ENCODE measurements around the gene KLHL11. TPM values are rescaled to one million over a fixed set of nuclear protein-coding genes. Genes with fewer than 3 reads are reported as not detected.
A peak's percentile ranks its signal among the peaks of the same experiment; 100 is the strongest.

KLHL11 gene
- total and polyA plus RNA-seq, 10 of the 15 experiments (the other 5 are each of a cell fraction or from before 2014, with no cell fraction given), result 0.07 to 17.2 (median 10.1) TPM

GRCh38 chr17:41816637-41817320 is 48.4 kb downstream of the KLHL11 start:
- Histone ChIP-seq H2AFZ (ENCODE audit: control insufficient read depth, low read depth, low read length) (no peak overlapping the region), H3K9me3 (replicated peaks; ENCODE audit: control insufficient read depth, insufficient read depth, low read length) (no peaks in the 10 kb centered on the region), H3K9ac (ENCODE audit: control insufficient read depth, insufficient read depth, low read length) (no peak overlapping the region), H3K27ac (ENCODE audit: control insufficient read depth, insufficient read depth) (no peak overlapping the region), H3K27me3 (replicated peaks in 1 of 2; ENCODE audit: control insufficient read depth in 2 of 2, insufficient read depth in 2 of 2, low read length in 1 of 2) (peaks cover 0 to 7% of the 10 kb centered on the region in 2 experiments; a peak in 2 of 4 replicates), H3K4me1 (ENCODE audit: control insufficient read depth, insufficient read depth, low read length) (peaks cover 15% of the 10 kb centered on the region), H3K36me3 (ENCODE audit: control insufficient read depth in 2 of 2, insufficient read depth in 2 of 2, low read length in 1 of 2) (no peaks in the 10 kb centered on the region), H3K79me2 (ENCODE audit: control insufficient read depth, insufficient read depth, low read length) (no peaks in the 10 kb centered on the region), H3K4me2 (ENCODE audit: control insufficient read depth, insufficient read depth) (no peak overlapping the region), H4K20me1 (ENCODE audit: control insufficient read depth, insufficient read depth) (no peaks in the 10 kb centered on the region; the same call in 1 of the 2 replicates), H3K4me3 (no peak overlapping the region)
- in situ Hi-C loops (cut with MboI) (no loop called here), intact Hi-C loops (cut with micrococcal nuclease; ENCODE audit: unreplicated experiment) (no loop called here)
- POLR2A ChIA-PET, result interaction anchor here (0.6 kb wide), 1 partner anchor 198 kb away, joined by 4 read pairs; no protein-coding TSS in a partner anchor
- DNase-seq (ENCODE audit: low read depth, low spot score) (no peak), FAIRE-seq (no peak), ATAC-seq (no peak)
- TF ChIP-seq TCF3 (IDR thresholded peaks at IDR 0.05; ENCODE audit: borderline replicate concordance, insufficient read depth, low read depth, low read length) (peak; percentile 18; the same call in 1 of the 2 replicates), ETV6 (conservative IDR thresholded peaks at IDR 0.05 in 1 of 2, IDR thresholded peaks at IDR 0.05 in 1 of 2; ENCODE audit: borderline replicate concordance in 1 of 2, low read depth in 1 of 2) (no peak)
- CTCF ChIA-PET, result no interaction called here
- 72% methylated on average over 23 of the region's 23 CpGs for WGBS (ENCODE audit: insufficient coverage, insufficient replicate concordance, low lambda C conversion rate, missing lambda C conversion rate)
- RAD21 ChIA-PET (ENCODE audit: unreplicated experiment), result no interaction called here
- no TSS peak for BruUV-seq (replicated peaks)
- SMC1A ChIA-PET (ENCODE audit: uncharacterized antibody, unreplicated experiment), result no interaction called here

- FAIRE-seq (no peak), DNase-seq (ENCODE audit: low read depth, low spot score) (no peak), ATAC-seq (no peak)
- Histone ChIP-seq H4K20me1 (ENCODE audit: control insufficient read depth, insufficient read depth) (no peaks in the 10 kb centered on the region; the same call in 1 of the 2 replicates), H3K27me3 (replicated peaks in 1 of 2; ENCODE audit: control insufficient read depth in 2 of 2, insufficient read depth in 2 of 2, low read length in 1 of 2) (peaks cover 0 to 7% of the 10 kb centered on the region in 2 experiments; a peak in 3 of 4 replicates), H3K4me1 (ENCODE audit: control insufficient read depth, insufficient read depth, low read length) (peaks cover 15% of the 10 kb centered on the region), H3K9ac (ENCODE audit: control insufficient read depth, insufficient read depth, low read length) (no peak overlapping the region), H2AFZ (ENCODE audit: control insufficient read depth, low read depth, low read length) (no peak overlapping the region), H3K79me2 (ENCODE audit: control insufficient read depth, insufficient read depth, low read length) (no peaks in the 10 kb centered on the region), H3K27ac (ENCODE audit: control insufficient read depth, insufficient read depth) (no peak overlapping the region), H3K4me2 (ENCODE audit: control insufficient read depth, insufficient read depth) (no peak overlapping the region), H3K9me3 (replicated peaks; ENCODE audit: control insufficient read depth, insufficient read depth, low read length) (no peaks in the 10 kb centered on the region), H3K36me3 (ENCODE audit: control insufficient read depth in 2 of 2, insufficient read depth in 2 of 2, low read length in 1 of 2) (no peaks in the 10 kb centered on the region), H3K4me3 (no peak overlapping the region)
- ChIA-PET CTCF (interaction anchor here (0.8 kb wide), 1 partner anchor 71 kb away, joined by 3 read pairs; no protein-coding TSS in a partner anchor), SMC1A (ENCODE audit: uncharacterized antibody, unreplicated experiment) (no interaction called here), RAD21 (ENCODE audit: unreplicated experiment) (no interaction called here), POLR2A (interaction anchor here (0.6 kb wide), 1 partner anchor 24 kb away, joined by 5 read pairs; no protein-coding TSS in a partner anchor)
- WGBS (ENCODE audit: insufficient coverage, insufficient replicate concordance, low lambda C conversion rate, missing lambda C conversion rate), result 45% methylated on average over 1 of the region's 1 CpG
- in situ Hi-C loops (cut with MboI) (no loop called here), intact Hi-C loops (cut with micrococcal nuclease; ENCODE audit: unreplicated experiment) (no loop called here)
- no TSS peak for BruUV-seq (replicated peaks)
- TF ChIP-seq SKIL (IDR thresholded peaks at IDR 0.05; ENCODE audit: low read depth, poor library complexity, severe bottlenecking), result no peak
- TF ChIP-seq ZNF274 (IDR thresholded peaks at IDR 0.05; ENCODE audit: insufficient read depth, insufficient read length), result no peak
- no peak for TF ChIP-seq LARP7 (IDR thresholded peaks at IDR 0.05)
- TF ChIP-seq BHLHE40 (IDR thresholded peaks at IDR 0.05; ENCODE audit: borderline replicate concordance in 1 of 2, low read depth in 2 of 2, low read length in 1 of 2), result no peak
- TF ChIP-seq PAX5 (IDR thresholded peaks at IDR 0.05; ENCODE audit: borderline replicate concordance, low read depth, low read length), result no peak
- no peak for TF ChIP-seq BACH1 (IDR thresholded peaks at IDR 0.05; ENCODE audit: borderline replicate concordance)
- no peak for TF ChIP-seq HDAC2 (IDR thresholded peaks at IDR 0.05)
- no peak for TF ChIP-seq ZBTB4 (CRISPR knock-in tag; IDR thresholded peaks at IDR 0.05)
- TF ChIP-seq CBX5 (IDR thresholded peaks at IDR 0.05; ENCODE audit: low read depth), result no peak
Measured at GRCh38 chr17:41814195-41814594, 51.0 kb downstream of the KLHL11 start.
